RWPE1 (cell line): ENCODE results near the gene SRPK2.

ENCODE experiments used
- CTCF ChIA-PET: fragments of 350-600 bp; sonication (Branson Sonifier 250); formaldehyde crosslinking; extraction: SDS; loops from one replicate; lab custom pipeline; 2021; lab: Yijun Ruan, JAX
- POLR2A ChIA-PET: fragments of 400-600 bp; formaldehyde crosslinking; extraction: SDS; loops from one replicate; lab custom pipeline; 2020; ENCODE audit warnings: antibody characterized with exemption; ENCODE audit not compliant: low non-redundant PET; lab: Yijun Ruan, JAX
- DNase-seq: peaks from one replicate; pipeline ENCODE4 v3.0.0; 2012; ENCODE audit warnings: low spot score
- H3K27ac ChIP-seq: fragments of 450-650 bp; 2 replicates; pipeline ENCODE4 v1.5.1; 2017
- TF ChIP-seq, protein P1 (sequence below): fragments of 450-650 bp; conservative IDR thresholded peaks from 2 replicates; pipeline ENCODE4 v1.5.1; 2017; ENCODE audit warnings: low read depth, mild to moderate bottlenecking

Gene SRPK2

DNA sequence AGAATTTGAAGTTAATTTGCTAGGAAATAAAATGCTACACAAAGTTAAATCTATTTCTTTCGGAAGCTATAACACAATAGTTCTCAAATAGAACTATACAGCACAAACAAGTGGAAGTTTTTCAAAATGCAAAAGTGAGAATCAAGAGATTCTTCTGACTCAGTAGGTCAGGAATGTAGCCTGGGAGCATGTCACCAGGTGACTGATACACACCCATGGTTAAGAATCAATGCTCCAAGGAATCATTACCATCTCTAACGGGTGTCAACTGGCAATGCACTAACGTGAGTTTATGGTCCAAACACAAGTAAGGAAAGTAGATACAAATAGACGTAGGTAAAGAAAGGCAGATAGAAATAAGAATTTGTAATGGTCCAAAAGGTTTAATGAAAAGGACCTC, 170.5 kb downstream of the SRPK2 start:
- ChIA-PET POLR2A (no interaction called here), CTCF (no interaction called here)
- no peak overlapping the region for H3K27ac ChIP-seq
- TF ChIP-seq, protein P1, sequence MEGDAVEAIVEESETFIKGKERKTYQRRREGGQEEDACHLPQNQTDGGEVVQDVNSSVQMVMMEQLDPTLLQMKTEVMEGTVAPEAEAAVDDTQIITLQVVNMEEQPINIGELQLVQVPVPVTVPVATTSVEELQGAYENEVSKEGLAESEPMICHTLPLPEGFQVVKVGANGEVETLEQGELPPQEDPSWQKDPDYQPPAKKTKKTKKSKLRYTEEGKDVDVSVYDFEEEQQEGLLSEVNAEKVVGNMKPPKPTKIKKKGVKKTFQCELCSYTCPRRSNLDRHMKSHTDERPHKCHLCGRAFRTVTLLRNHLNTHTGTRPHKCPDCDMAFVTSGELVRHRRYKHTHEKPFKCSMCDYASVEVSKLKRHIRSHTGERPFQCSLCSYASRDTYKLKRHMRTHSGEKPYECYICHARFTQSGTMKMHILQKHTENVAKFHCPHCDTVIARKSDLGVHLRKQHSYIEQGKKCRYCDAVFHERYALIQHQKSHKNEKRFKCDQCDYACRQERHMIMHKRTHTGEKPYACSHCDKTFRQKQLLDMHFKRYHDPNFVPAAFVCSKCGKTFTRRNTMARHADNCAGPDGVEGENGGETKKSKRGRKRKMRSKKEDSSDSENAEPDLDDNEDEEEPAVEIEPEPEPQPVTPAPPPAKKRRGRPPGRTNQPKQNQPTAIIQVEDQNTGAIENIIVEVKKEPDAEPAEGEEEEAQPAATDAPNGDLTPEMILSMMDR = no peak
- DNase-seq = peak; percentile 77

DNA sequence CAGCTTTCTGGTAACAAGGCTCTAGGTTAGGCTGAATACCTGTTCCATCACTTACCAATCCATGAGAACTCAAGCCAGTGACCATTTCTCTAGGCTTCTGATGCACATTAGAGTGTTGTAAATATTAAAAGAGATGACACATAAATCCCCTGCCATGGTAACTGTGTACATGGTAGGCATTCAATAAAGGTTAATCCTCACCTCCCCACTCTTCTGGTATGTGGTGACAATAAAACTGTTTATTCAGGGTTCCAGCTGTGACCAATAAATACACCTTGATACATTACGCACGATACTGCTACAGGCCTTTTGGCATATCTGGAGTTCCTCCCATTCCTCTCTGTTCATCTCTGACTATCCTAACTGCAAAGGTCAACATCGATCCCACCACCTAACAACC, 171.9 kb downstream of the SRPK2 start:
- DNase-seq = no peak
- POLR2A ChIA-PET = no interaction called here
- TF ChIP-seq, protein P1 = no peak
- H3K27ac ChIP-seq = no peak overlapping the region
- CTCF ChIA-PET = no interaction called here

DNA sequence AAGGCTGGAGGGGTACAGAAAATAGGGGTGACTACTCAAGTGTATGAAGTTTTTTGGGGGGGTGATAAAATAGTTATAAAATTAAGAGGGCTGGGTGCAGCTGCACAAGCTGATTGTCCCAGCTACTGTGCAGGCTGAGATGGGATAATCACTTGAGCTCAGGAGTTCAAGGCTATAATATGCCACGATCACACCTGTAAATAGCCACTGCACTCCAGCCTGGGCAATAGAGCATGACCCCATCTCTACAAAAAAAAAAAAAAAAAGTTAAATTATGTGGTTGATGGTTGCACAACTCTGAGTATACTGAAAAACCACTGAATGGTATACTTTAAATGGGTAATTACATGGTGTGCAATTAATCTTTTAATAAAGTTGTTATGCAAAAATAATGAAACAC, 172.9 kb downstream of the SRPK2 start:
- H3K27ac ChIP-seq = no peak overlapping the region
- ChIA-PET CTCF (no interaction called here), POLR2A (no interaction called here)
- TF ChIP-seq, protein P1 = no peak
- DNase-seq = no peak

DNA sequence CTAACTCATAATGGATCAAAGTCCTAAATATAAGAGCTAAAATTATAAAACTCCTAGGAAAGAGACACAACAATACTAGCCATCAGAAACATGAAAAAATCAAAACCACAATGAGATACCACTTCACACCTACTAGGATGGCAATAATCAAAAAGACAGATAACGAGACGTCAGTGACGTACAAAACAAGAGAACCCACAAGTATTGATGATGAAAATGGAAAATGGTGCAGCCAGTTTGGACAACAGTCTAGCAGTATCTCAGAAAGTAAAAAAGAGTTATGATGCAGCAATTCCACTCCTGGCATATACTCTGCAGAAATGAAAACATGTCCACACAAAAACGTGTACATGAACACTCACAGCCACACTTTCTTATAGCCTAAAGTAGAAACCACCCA, 173.5 kb downstream of the SRPK2 start:
- ChIA-PET CTCF (no interaction called here), POLR2A (no interaction called here)
- TF ChIP-seq, protein P1 = no peak
- H3K27ac ChIP-seq = no peak overlapping the region
- no peak for DNase-seq

DNA sequence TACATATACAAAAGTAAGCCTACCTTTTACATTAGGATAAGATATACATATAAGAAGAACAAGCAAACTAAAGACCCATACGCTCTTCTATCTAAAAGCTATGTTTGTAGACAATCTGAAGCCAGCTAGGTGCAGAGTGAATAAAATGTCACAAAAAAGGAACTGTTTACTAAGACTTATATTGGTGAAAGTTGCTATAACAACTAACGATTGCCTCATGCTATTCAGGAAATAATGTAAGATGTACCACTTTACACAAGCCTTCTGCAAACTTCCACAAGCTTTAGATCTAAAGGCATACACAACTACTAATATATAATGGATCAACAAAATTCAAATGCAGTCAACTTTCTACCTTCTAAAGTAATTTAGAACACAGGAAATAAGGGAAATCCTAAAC, 175.1 kb downstream of the SRPK2 start:
- ChIA-PET CTCF (no interaction called here), POLR2A (no interaction called here)
- TF ChIP-seq, protein P1 = no peak
- no peak overlapping the region for H3K27ac ChIP-seq
- no peak for DNase-seq

DNA sequence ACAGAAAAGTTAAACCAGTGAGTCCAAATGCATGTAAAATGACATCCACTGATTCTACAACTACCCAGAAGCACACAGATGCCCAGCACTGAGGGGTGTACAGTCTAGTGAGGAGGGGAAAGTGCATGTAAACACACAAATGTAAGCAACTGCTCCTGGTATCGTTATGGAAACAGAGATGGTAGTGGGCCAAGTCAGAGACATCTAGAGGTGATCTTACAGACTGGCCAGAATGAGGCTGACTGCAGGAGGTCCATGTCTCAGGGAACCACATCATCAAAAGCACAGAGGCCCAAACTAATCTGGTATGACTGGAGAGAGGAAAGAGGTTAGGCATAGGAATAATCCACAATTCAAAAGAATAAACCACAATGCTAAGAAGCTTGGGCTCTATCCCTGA, 176.5 kb downstream of the SRPK2 start:
- DNase-seq = no peak
- POLR2A ChIA-PET = no interaction called here
- CTCF ChIA-PET = no interaction called here
- H3K27ac ChIP-seq = no peak overlapping the region
- TF ChIP-seq, protein P1 = no peak
